ENCODE measurements around the gene SLC35B2. TPM values are rescaled to one million over a fixed set of nuclear protein-coding genes. Genes with fewer than 3 reads are reported as not detected.

SLC35B2 gene
- total and polyA plus RNA-seq, 4 donors = 18.9 to 27.0 (median 21.1) TPM

DNA sequence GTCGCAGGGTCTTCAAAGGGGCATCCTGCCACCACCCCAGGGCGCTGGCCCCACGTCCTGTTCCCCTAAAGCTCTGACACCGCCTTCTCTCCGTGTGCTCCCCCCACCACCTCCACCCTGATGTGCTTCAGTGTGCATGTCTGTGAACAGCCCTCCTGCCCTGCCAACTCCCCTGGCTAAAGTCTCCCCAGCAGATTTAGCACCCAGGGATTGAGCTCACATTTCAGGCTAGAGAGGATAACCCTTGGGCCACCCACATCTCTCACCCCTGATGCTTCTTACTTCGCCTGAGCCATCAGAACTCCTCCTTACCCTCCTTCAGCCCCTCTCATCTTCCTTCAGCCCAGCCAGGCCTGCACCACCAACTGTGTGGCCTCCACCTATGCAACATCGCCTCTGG is 20.4 kb upstream of the SLC35B2 start:
- TF ChIP-seq FOXA1 (IDR thresholded peaks at IDR 0.05) (no peak), RAD21 (IDR thresholded peaks at IDR 0.05) (no peak), SP1 (IDR thresholded peaks at IDR 0.05) (no peak), HNF4G (IDR thresholded peaks at IDR 0.05) (no peak), EGR1 (IDR thresholded peaks at IDR 0.05; ENCODE audit: low read depth in 2 of 2) (no peak), YY1 (IDR thresholded peaks at IDR 0.05) (no peak), TAF1 (conservative IDR thresholded peaks at IDR 0.05) (no peak), RXRA (IDR thresholded peaks at IDR 0.05) (no peak), JUND (IDR thresholded peaks at IDR 0.05) (no peak), NR2F2 (IDR thresholded peaks at IDR 0.05) (no peak), GABPA (IDR thresholded peaks at IDR 0.05 in 1 of 2, conservative IDR thresholded peaks at IDR 0.05 in 1 of 2) (no peak), FOXA2 (IDR thresholded peaks at IDR 0.05) (no peak)
- TF ChIP-seq, protein P1, sequence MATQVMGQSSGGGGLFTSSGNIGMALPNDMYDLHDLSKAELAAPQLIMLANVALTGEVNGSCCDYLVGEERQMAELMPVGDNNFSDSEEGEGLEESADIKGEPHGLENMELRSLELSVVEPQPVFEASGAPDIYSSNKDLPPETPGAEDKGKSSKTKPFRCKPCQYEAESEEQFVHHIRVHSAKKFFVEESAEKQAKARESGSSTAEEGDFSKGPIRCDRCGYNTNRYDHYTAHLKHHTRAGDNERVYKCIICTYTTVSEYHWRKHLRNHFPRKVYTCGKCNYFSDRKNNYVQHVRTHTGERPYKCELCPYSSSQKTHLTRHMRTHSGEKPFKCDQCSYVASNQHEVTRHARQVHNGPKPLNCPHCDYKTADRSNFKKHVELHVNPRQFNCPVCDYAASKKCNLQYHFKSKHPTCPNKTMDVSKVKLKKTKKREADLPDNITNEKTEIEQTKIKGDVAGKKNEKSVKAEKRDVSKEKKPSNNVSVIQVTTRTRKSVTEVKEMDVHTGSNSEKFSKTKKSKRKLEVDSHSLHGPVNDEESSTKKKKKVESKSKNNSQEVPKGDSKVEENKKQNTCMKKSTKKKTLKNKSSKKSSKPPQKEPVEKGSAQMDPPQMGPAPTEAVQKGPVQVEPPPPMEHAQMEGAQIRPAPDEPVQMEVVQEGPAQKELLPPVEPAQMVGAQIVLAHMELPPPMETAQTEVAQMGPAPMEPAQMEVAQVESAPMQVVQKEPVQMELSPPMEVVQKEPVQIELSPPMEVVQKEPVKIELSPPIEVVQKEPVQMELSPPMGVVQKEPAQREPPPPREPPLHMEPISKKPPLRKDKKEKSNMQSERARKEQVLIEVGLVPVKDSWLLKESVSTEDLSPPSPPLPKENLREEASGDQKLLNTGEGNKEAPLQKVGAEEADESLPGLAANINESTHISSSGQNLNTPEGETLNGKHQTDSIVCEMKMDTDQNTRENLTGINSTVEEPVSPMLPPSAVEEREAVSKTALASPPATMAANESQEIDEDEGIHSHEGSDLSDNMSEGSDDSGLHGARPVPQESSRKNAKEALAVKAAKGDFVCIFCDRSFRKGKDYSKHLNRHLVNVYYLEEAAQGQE (IDR thresholded peaks at IDR 0.05) = no peak
- TF ChIP-seq, protein P2, sequence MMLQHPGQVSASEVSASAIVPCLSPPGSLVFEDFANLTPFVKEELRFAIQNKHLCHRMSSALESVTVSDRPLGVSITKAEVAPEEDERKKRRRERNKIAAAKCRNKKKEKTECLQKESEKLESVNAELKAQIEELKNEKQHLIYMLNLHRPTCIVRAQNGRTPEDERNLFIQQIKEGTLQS (IDR thresholded peaks at IDR 0.05) = no peak
- TF ChIP-seq, protein P3, sequence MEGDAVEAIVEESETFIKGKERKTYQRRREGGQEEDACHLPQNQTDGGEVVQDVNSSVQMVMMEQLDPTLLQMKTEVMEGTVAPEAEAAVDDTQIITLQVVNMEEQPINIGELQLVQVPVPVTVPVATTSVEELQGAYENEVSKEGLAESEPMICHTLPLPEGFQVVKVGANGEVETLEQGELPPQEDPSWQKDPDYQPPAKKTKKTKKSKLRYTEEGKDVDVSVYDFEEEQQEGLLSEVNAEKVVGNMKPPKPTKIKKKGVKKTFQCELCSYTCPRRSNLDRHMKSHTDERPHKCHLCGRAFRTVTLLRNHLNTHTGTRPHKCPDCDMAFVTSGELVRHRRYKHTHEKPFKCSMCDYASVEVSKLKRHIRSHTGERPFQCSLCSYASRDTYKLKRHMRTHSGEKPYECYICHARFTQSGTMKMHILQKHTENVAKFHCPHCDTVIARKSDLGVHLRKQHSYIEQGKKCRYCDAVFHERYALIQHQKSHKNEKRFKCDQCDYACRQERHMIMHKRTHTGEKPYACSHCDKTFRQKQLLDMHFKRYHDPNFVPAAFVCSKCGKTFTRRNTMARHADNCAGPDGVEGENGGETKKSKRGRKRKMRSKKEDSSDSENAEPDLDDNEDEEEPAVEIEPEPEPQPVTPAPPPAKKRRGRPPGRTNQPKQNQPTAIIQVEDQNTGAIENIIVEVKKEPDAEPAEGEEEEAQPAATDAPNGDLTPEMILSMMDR (IDR thresholded peaks at IDR 0.05; ENCODE audit: low read depth, low read length, missing input control) = no peak
- TF ChIP-seq, protein P4, sequence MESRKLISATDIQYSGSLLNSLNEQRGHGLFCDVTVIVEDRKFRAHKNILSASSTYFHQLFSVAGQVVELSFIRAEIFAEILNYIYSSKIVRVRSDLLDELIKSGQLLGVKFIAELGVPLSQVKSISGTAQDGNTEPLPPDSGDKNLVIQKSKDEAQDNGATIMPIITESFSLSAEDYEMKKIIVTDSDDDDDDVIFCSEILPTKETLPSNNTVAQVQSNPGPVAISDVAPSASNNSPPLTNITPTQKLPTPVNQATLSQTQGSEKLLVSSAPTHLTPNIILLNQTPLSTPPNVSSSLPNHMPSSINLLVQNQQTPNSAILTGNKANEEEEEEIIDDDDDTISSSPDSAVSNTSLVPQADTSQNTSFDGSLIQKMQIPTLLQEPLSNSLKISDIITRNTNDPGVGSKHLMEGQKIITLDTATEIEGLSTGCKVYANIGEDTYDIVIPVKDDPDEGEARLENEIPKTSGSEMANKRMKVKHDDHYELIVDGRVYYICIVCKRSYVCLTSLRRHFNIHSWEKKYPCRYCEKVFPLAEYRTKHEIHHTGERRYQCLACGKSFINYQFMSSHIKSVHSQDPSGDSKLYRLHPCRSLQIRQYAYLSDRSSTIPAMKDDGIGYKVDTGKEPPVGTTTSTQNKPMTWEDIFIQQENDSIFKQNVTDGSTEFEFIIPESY (IDR thresholded peaks at IDR 0.05) = no peak
- TF ChIP-seq, protein P5, sequence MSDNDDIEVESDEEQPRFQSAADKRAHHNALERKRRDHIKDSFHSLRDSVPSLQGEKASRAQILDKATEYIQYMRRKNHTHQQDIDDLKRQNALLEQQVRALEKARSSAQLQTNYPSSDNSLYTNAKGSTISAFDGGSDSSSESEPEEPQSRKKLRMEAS (IDR thresholded peaks at IDR 0.05) = no peak
- H3K4me1 ChIP-seq (ENCODE audit: control insufficient read depth in 4 of 4, insufficient read depth in 4 of 4, low read length in 3 of 4) = peaks cover 0 to 7% (median 3%) of the 10 kb centered on the region in 4 donors
- no peak for DNase-seq (ENCODE audit: low spot score)
- H3K9me3 ChIP-seq (ENCODE audit: control insufficient read depth in 4 of 4, low read length in 3 of 4) = no peaks in the 10 kb centered on the region
- WGBS = 79% methylated on average over 7 of the region's 7 CpGs
- H3K9ac ChIP-seq (ENCODE audit: low read depth in 1 of 2, low read length in 2 of 2) = no peak overlapping the region
- H3K27me3 ChIP-seq (ENCODE audit: control insufficient read depth in 4 of 4, insufficient read depth in 4 of 4, low read length in 3 of 4) = peaks cover 0 to 5% (median 4%) of the 10 kb centered on the region in 4 donors
- no peak overlapping the region for H3K4me3 ChIP-seq (ENCODE audit: low read depth in 1 of 3, low read length in 3 of 3)
- H3K36me3 ChIP-seq (ENCODE audit: control insufficient read depth in 4 of 4, insufficient read depth in 3 of 4, low read depth in 1 of 4, low read length in 3 of 4) = no peaks in the 10 kb centered on the region
- H3K27ac ChIP-seq (ENCODE audit: low read depth in 1 of 2, low read length in 2 of 2) = no peak overlapping the region
